Karpas-422 (cell line): ENCODE measurements around the gene LIPG. TPM values are rescaled to one million over a fixed set of nuclear protein-coding genes. Genes with fewer than 3 reads are reported as not detected.

Experiments used
- DNase-seq: peaks from one replicate; pipeline ENCODE4 v3.0.0-alpha.2; 2015
- H2AFZ ChIP-seq: fragments of 200-600 bp; sonication (generic); 2 replicates; pipeline ENCODE4 v1.6.1; 2014; ENCODE audit warnings: antibody characterized with exemption, low read length, mixed read lengths
- H3K27ac ChIP-seq: fragments of 200-600 bp; sonication (generic); 2 replicates; pipeline ENCODE4 v1.5.1; 2014; ENCODE audit warnings: mild to moderate bottlenecking, low read length, moderate library complexity
- H3K27me3 ChIP-seq: fragments of 200-600 bp; sonication (generic); 2 replicates; pipeline ENCODE4 v1.6.1; 2014; ENCODE audit warnings: low read length, mixed read lengths
- H3K36me3 ChIP-seq: fragments of 200-600 bp; sonication (generic); 2 replicates; pipeline ENCODE4 v1.6.1; 2014; ENCODE audit warnings: low read length, mixed read lengths; ENCODE audit not compliant: insufficient read depth
- H3K4me1 ChIP-seq: fragments of 200-600 bp; sonication (generic); 2 replicates; pipeline ENCODE4 v1.6.1; 2014; ENCODE audit warnings: mild to moderate bottlenecking, low read length, mixed read lengths
- H3K4me2 ChIP-seq: fragments of 200-600 bp; sonication (generic); 2 replicates; pipeline ENCODE4 v1.6.1; 2014; ENCODE audit warnings: low read length, low read depth, mild to moderate bottlenecking; ENCODE audit not compliant: poor library complexity, severe bottlenecking
- H3K4me3 ChIP-seq: fragments of 200-600 bp; sonication (generic); 2 replicates; pipeline ENCODE4 v1.5.1; 2014; ENCODE audit warnings: mild to moderate bottlenecking, antibody characterized with exemption, low read length, mixed read lengths
- H3K79me2 ChIP-seq: fragments of 200-600 bp; sonication (generic); 2 replicates; pipeline ENCODE4 v1.6.1; 2014; ENCODE audit warnings: mild to moderate bottlenecking, low read length, mixed read lengths
- H3K9ac ChIP-seq: fragments of 200-600 bp; sonication (generic); 2 replicates; pipeline ENCODE4 v1.6.0; 2014; ENCODE audit warnings: low read length
- H3K9me2 ChIP-seq: fragments of 200-600 bp; sonication (generic), shearing (Covaris generic); replicated peaks from 2 replicates; pipeline ENCODE4 v1.6.0; 2014; ENCODE audit warnings: mild to moderate bottlenecking, low read length, moderate library complexity; ENCODE audit not compliant: insufficient read depth
- H3K9me3 ChIP-seq: fragments of 300-700, 200-600 bp; sonication (generic); 2 replicates; pipeline ENCODE4 v1.6.1; 2014; ENCODE audit warnings: low read length, mixed read lengths
- H4K20me1 ChIP-seq: fragments of 200-600 bp; sonication (generic); 2 replicates; pipeline ENCODE4 v1.6.1; 2014; ENCODE audit warnings: mild to moderate bottlenecking, antibody characterized with exemption, low read length, low read depth; ENCODE audit not compliant: insufficient read depth
- total RNA-seq: library from RNA; depleted of rRNA; stranded (reverse); fragments of >200 nt; shearing (Covaris generic); gene quantifications from 2 replicates; pipeline ENCODE4 v1.2.3, GENCODE V29; 2014; ENCODE audit warnings: low replicate concordance; rRNA removed

LIPG gene
- total RNA-seq, 1 experiment from 2014 or later: not detected

GRCh38 chr18:49648326-49648725 is 86.5 kb downstream of the LIPG start:
- Histone ChIP-seq H3K9ac (no peak overlapping the region), H3K4me1 (no peaks in the 10 kb centered on the region), H3K9me3 (no peaks in the 10 kb centered on the region), H2AFZ (no peak overlapping the region), H3K27ac (no peak overlapping the region), H4K20me1 (no peaks in the 10 kb centered on the region), H3K36me3 (no peaks in the 10 kb centered on the region), H3K4me3 (no peak overlapping the region), H3K9me2 (no peaks in the 10 kb centered on the region), H3K4me2 (no peak overlapping the region), H3K79me2 (no peaks in the 10 kb centered on the region), H3K27me3 (no peaks in the 10 kb centered on the region)
- no peak for DNase-seq

Other genes starting within 250 kb of the LIPG start
- gene DYM, start 101.4 kb upstream of the LIPG start, total RNA-seq: 92.4 and 117 TPM in 2 replicates
- 21.0 and 24.9 TPM in 2 replicates for gene C18orf32, start 74.8 kb upstream of the LIPG start, total RNA-seq
- gene RPL17, start 69.6 kb upstream of the LIPG start, total RNA-seq: 3,471 and 4,272 TPM in 2 replicates